Activated CD8-positive, alpha-beta memory T cell treated with anti-CD3 and anti-CD28 coated beads for 36 hours (primary cell): ENCODE measurements around the gene CLIP3. TPM values are rescaled to one million over a fixed set of nuclear protein-coding genes. Genes with fewer than 3 reads are reported as not detected.
"Not testable (repeated sequence)": the region's sequence is repeated elsewhere in the genome, so short reads cannot be mapped to it uniquely, and the experiment has no call there.

Source experiments
- CTCF ChIA-PET: fragments of 350-600 bp; sonication (Branson Sonifier 250); formaldehyde crosslinking; loops from one replicate; lab custom pipeline; 2021; ENCODE audit warnings: antibody characterized with exemption; lab: Charles Lee
- POLR2A ChIA-PET: fragments of 350-600 bp; sonication (Branson Sonifier 250); formaldehyde crosslinking; loops from one replicate; lab custom pipeline; 2021; ENCODE audit warnings: antibody characterized with exemption; lab: Charles Lee
- total RNA-seq, 2 experiments: library from RNA; stranded (reverse); gene quantifications; one replicate each; pipeline ENCODE4 v1.2.3, GENCODE V29; 2021

CLIP3 gene
- total RNA-seq, 2 experiments from 2014 or later: 0.06 to 0.21 TPM

DNA sequence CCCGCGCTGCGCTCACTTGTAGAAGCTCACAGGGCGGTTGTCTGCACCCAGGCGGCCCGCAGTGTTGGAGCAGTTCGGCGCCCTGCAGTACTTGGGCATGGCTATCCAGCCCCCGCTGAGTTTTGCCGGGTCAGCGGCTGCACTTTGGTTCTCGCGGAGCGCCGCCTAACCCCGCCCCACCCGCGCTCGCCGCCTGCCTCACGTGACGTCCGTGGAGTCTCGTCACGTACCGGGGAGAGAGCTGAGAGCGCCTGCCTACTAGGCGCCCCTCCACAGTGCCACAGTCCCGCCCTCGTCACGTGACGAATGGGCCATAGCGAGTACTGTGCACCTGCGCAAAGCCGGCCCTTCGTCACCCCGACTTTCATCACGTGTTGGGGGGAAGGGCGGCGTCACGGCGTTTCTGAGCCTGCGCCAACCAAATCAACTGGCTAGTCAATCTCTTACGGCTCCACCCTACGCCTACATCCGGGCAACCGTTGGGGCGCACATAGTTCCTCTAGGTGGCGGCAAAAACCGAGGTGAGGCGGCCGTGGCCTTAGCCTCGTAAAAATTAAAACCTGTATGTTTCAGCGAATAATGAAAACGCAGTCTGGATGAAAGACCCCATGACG lies 21.6 kb upstream of the CLIP3 start, which contains the start of gene THAP8:
Gene THAP8 (minus strand): TSS at position 167 of the 614 bp plus-strand sequence. CDS start 68 bp downstream, at position 99.
- CTCF ChIA-PET: interaction anchor here (0.6 to 1.6 kb wide), 6 partner anchors 17 to 113 kb away, joined by 3 to 5 read pairs (median 4); partner anchors contain the start of genes ALKBH6 and POLR2I
- POLR2A ChIA-PET: interaction anchor here (0.6 to 1.5 kb wide), 3 partner anchors 61 to 1590 kb away, joined by 3 to 4 read pairs (median 3); partner anchors contain the start of genes POLR2I and TBCB

DNA sequence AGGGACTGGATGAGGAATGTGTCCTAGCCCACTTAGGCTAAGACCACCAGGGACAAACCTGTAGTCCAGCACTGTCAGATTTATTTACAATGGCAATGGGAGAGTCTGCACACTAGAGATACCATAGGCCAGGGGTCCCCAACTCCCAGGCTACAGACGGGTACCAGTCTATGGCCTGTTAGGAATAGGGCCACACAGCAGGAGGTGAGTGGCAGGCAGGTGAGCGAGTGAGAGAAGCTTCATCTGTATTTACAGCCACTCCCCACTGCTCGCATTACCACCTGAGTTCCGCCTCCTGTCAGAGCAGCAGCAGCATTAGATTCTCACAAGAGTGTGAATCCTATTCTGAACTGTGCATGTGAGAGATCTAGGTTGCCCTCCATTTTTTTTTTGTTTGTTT lies 19.0 kb upstream of the CLIP3 start:
- ChIA-PET POLR2A (no interaction called here), CTCF (interaction anchor here (0.9 kb wide), 1 partner anchor 170 kb away, joined by 3 read pairs; no protein-coding TSS in a partner anchor)

GRCh38 chr19:36051236-36051635 lies 18.6 kb upstream of the CLIP3 start:
- CTCF ChIA-PET: no interaction called here
- POLR2A ChIA-PET: no interaction called here

GRCh38 chr19:36049080-36049698 lies 16.5 kb upstream of the CLIP3 start:
- CTCF ChIA-PET: no interaction called here

DNA sequence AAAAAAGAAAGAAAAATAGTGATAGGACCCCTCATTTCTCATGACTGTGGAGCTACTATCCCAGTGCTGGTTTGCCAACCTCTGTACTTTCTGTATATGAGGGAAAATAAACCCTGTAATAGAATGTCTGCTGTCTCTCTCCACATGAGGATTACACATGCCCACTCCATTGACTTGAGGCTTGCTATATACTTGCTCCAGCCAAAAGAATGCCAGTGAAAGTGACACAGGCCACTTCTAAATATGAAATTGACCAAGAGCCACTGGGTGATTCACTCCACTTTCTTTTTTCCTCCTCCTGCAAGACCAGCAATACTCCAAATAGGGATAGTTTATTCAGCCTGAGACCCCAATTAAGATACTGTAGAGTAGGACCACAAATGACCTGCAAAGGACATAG lies 15.2 kb upstream of the CLIP3 start:
- CTCF ChIA-PET: no interaction called here
- POLR2A ChIA-PET: no interaction called here

More at GRCh38 chr19:36049080-36049698, 16.5 kb upstream of the CLIP3 start:
- POLR2A ChIA-PET: interaction anchor here (0.5 kb wide), 1 partner anchor 66 kb away, joined by 3 read pairs; the partner anchor contains the start of gene POLR2I

- POLR2A ChIA-PET: no interaction called here
- CTCF ChIA-PET: no interaction called here
Observed at GRCh38 chr19:36046443-36047050, 13.9 kb upstream of the CLIP3 start.

DNA sequence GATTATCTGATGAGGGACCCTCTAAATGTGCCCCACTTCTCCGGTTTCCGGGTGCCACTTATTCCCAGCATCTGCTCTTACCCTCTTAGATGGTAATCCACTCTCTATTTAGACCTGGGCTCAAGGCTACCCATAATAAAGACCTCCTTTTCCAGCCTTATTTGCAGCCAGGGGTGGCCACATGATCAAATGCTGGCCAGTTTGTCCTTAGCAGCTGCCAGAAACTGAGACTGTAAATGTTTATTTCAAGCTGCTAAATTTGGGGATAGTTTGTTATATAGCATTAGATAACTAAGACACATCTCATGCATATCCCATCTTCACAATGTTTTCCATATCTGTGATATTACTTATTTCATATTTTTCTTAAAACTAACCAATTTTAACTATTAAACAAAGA lies 11.3 kb upstream of the CLIP3 start:
- CTCF ChIA-PET: no interaction called here
- POLR2A ChIA-PET: no interaction called here

GRCh38 chr19:36041831-36042230 lies 9.2 kb upstream of the CLIP3 start:
- CTCF ChIA-PET: no interaction called here
- POLR2A ChIA-PET: interaction anchor here (0.6 kb wide), 1 partner anchor 65 kb away, joined by 4 read pairs; no protein-coding TSS in a partner anchor

DNA sequence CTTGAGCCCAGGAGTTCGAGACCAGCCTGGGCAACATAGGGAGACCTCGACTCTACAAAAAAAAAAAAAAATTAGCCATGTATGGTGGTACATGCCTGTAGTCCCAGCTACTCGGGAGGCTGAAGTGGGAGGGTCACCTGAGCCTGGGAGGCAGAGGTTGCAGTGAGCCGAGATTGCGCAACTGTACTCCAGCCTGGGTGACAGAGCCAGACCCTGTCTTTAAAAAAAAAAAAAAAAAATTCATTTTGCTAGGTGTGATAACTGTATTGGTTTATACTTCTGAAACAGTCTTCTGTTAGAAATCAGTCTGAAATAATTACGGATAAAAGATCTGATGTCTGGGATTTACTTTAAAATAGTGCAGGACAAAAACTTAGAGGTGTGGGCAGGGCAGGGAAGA lies 8.4 kb upstream of the CLIP3 start:
- CTCF ChIA-PET: interaction anchor here (0.6 kb wide), 1 partner anchor 1108 kb away, joined by 3 read pairs; no protein-coding TSS in a partner anchor

DNA sequence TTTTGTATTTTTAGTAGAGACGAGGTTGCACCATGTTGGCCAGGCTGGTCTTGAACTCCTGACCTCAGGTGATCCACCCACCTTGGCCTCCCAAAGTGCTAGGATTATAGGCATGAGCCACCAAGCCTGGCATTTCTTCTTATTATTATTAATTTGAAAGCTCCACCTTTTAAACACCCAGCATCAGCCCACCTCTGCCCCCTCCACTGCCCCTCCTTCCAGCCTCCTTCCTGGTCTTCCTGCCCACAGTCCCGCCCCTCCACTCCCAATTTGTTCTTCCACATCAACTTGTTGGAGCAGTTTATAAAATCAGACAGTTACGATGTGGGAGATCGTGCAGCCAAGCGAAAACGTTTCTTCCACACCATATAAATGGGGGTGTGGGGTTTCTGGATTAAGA lies 7.8 kb upstream of the CLIP3 start:
- ChIA-PET POLR2A (no interaction called here), CTCF (no interaction called here)

More for the DNA sequence above, 8.4 kb upstream of the CLIP3 start:
- POLR2A ChIA-PET: not testable (repeated sequence)

- CTCF ChIA-PET: no interaction called here
Observed at GRCh38 chr19:36031308-36031707, 1.4 kb downstream of the CLIP3 start.

GRCh38 chr19:36030264-36031148 lies 2.2 kb downstream of the CLIP3 start:
- ChIA-PET POLR2A (no interaction called here), CTCF (interaction anchor here (0.6 kb wide), 1 partner anchor 32 kb away, joined by 3 read pairs; no protein-coding TSS in a partner anchor)

More at GRCh38 chr19:36031308-36031707, 1.4 kb downstream of the CLIP3 start:
- POLR2A ChIA-PET: no interaction called here

- ChIA-PET POLR2A (no interaction called here), CTCF (no interaction called here)
Observed at GRCh38 chr19:36028313-36029041, 4.2 kb downstream of the CLIP3 start.

GRCh38 chr19:36027696-36028095 lies 5.0 kb downstream of the CLIP3 start:
- POLR2A ChIA-PET: no interaction called here
- CTCF ChIA-PET: no interaction called here

GRCh38 chr19:36026091-36026876 lies 6.4 kb downstream of the CLIP3 start:
- ChIA-PET POLR2A (no interaction called here), CTCF (no interaction called here)

DNA sequence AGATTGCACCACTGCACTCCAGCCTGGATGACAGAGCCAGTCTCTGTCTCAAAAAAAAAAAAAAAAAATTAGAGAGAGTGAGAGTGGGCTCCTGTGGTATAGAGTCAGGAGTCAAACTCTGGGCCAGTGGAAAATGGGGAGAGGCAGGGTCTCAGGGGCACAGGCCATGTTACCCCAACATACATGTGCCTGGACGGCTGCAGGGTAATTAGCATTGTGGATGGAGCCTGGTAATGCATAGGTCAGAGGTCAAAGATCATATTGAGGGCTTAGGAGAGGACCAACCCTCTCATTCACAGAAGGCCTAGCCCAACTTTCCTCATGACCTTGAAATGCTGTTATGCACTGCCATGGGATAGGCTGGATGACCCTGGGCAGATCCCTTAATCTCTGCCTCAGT lies 7.1 kb downstream of the CLIP3 start:
- CTCF ChIA-PET: no interaction called here
- POLR2A ChIA-PET: no interaction called here

- CTCF ChIA-PET: no interaction called here
- POLR2A ChIA-PET: no interaction called here
Observed at GRCh38 chr19:36023432-36023831, 9.2 kb downstream of the CLIP3 start.
